B cell (primary cell): Measurements from ENCODE around the gene PIMREG.

Experiments used
- EZH2 ChIP-seq: IDR thresholded peaks from 2 replicates; pipeline ENCODE4 v1.6.1; 2012; ENCODE audit warnings: borderline replicate concordance, low read depth, mild to moderate bottlenecking, moderate library complexity, low read length; ENCODE audit not compliant: insufficient read depth, poor library complexity, severe bottlenecking
- TF ChIP-seq, protein P1 (sequence below): fragments of 200-600 bp; IDR thresholded peaks from one replicate; pipeline ENCODE4 v1.8.0; 2022; ENCODE audit warnings: antibody characterized with exemption, mild to moderate bottlenecking

GRCh38 chr17:6455321-6455705 is 11.1 kb downstream of the PIMREG start:
- TF ChIP-seq, protein P1, sequence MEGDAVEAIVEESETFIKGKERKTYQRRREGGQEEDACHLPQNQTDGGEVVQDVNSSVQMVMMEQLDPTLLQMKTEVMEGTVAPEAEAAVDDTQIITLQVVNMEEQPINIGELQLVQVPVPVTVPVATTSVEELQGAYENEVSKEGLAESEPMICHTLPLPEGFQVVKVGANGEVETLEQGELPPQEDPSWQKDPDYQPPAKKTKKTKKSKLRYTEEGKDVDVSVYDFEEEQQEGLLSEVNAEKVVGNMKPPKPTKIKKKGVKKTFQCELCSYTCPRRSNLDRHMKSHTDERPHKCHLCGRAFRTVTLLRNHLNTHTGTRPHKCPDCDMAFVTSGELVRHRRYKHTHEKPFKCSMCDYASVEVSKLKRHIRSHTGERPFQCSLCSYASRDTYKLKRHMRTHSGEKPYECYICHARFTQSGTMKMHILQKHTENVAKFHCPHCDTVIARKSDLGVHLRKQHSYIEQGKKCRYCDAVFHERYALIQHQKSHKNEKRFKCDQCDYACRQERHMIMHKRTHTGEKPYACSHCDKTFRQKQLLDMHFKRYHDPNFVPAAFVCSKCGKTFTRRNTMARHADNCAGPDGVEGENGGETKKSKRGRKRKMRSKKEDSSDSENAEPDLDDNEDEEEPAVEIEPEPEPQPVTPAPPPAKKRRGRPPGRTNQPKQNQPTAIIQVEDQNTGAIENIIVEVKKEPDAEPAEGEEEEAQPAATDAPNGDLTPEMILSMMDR, result no peak
- no peak for TF ChIP-seq EZH2
